Smooth muscle cell of the brain vasculature (primary cell): ENCODE measurements around the gene CMIP.
"Not testable (repeated sequence)": the region's sequence is repeated elsewhere in the genome, so short reads cannot be mapped to it uniquely, and the experiment has no call there.

Experiments
- DNase-seq: peaks from one replicate; pipeline ENCODE4 v3.0.0-alpha.2; 2012; ENCODE audit warnings: low read depth, low spot score

CMIP gene

GRCh38 chr16:81684242-81684837 is 239.7 kb downstream of the CMIP start:
- no peak for DNase-seq

- no peak for DNase-seq
These were observed 240.3 kb downstream of the CMIP start for GRCh38 chr16:81684901-81685300.

- no peak for DNase-seq
These were observed 242.0 kb downstream of the CMIP start for GRCh38 chr16:81686391-81687130.

- DNase-seq, result no peak
These were observed 242.5 kb downstream of the CMIP start for GRCh38 chr16:81687131-81687456.

GRCh38 chr16:81688182-81688581 is 243.6 kb downstream of the CMIP start:
- DNase-seq, result no peak

GRCh38 chr16:81688839-81689238 is 244.2 kb downstream of the CMIP start:
- not testable (repeated sequence) for DNase-seq

- no peak for DNase-seq
These were observed 247.4 kb downstream of the CMIP start for GRCh38 chr16:81692021-81692420.

GRCh38 chr16:81692571-81692970 is 248.0 kb downstream of the CMIP start:
- DNase-seq, result no peak

- DNase-seq, result no peak
These were observed 248.6 kb downstream of the CMIP start for GRCh38 chr16:81693041-81693743.

- DNase-seq, result no peak
These were observed 249.2 kb downstream of the CMIP start for GRCh38 chr16:81693744-81694303.

GRCh38 chr16:81694494-81695280 is 250.1 kb downstream of the CMIP start:
- DNase-seq, result no peak

GRCh38 chr16:81695321-81696165 is 250.9 kb downstream of the CMIP start:
- no peak for DNase-seq

- no peak for DNase-seq
These were observed 251.8 kb downstream of the CMIP start for GRCh38 chr16:81696166-81696960.

GRCh38 chr16:81696961-81697615 is 252.5 kb downstream of the CMIP start:
- no peak for DNase-seq

- no peak for DNase-seq
These were observed 253.2 kb downstream of the CMIP start for GRCh38 chr16:81697616-81698309.

- DNase-seq, result no peak
These were observed 253.7 kb downstream of the CMIP start for GRCh38 chr16:81698310-81698641.

GRCh38 chr16:81699596-81699995 is 255.0 kb downstream of the CMIP start:
- DNase-seq, result no peak

- DNase-seq, result no peak
These were observed 255.6 kb downstream of the CMIP start for GRCh38 chr16:81700071-81700779.
